ENCODE results near the gene P2RY12.

The P2RY12 gene

DNA sequence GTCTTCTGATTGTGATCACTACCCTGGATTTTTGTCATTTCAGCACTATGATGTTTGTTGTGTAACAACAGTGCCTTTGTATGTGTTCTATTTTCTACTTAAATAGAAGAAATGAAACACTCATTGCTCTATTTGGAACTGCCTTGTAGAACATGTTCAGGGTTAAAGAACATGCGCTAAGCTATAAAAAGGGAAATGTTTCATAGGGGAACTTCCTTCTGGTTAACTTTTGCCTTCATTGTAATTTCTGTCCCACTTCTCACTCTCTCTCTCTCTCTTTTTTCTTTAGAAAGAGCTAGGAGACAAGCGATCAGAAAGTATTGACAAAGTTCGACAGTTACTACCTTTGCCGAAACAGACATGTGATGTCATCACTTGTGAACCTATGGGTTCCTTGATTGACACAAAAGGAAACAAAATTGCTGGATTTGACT is at the start of gene P2RY12:
P2RY12 (minus strand) TSS at position 13 of the 434 bp plus-strand sequence. CDS start 45,908 bp downstream, outside the sequence.
- Histone ChIP-seq H3K36me3 (ENCODE audit: control insufficient read depth in 1 of 2, insufficient read depth in 2 of 2, low read length in 2 of 2) (no peaks in the 10 kb centered on the region), H3K4me3 (ENCODE audit: low read depth in 1 of 2, low read length in 2 of 2) (peak within 1 kb of the TSS; percentile 31 to 35), H3K27me3 (ENCODE audit: control insufficient read depth in 1 of 2, insufficient read depth in 2 of 2, low read length in 2 of 2) (no peaks in the 10 kb centered on the region), H3K27ac (ENCODE audit: low read depth, low read length) (no peak within 1 kb of the TSS), H3K9me3 (ENCODE audit: control insufficient read depth in 1 of 2, low read length in 2 of 2) (no peaks in the 10 kb centered on the region), H3K9ac (ENCODE audit: low read depth in 1 of 2, low read length in 2 of 2) (no peak within 1 kb of the TSS), H3K4me1 (ENCODE audit: control insufficient read depth in 1 of 2, insufficient read depth in 2 of 2, low read length in 2 of 2) (peaks cover 16 to 31% of the 10 kb centered on the region in 2 donors)

DNA sequence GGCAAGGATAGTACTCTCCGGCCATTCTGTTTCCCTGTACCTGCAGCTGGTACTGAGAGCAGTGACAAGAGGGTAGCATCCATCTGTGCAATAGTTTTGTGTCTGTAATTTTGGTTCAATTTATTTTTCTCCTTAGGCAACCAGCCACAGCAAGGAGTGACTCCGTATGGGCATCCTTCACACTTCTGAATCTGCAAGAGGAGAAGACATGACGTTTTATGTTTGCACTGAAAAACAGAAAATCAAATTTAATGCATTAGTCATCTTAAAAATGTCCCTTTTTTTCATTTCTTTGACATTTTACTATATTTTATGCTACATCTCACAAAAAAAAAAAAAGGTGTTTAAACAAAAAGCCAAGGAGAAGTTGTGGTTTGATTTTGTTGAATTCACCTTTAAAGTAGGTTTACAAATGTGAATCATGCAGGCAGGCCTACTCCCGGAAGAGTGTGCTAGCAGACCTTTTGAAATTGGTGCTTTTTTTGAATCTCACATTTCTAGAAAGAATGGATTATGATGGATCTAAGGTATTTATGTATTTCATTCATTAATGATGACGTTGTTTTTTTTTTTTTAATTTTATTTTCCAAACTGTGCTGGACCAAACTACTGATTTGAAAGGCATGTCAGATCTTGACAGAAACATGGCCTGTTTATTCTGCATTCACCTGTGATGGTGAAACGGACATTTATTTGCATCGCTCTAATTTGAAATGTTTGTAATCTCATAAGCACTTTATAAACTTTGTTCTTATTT is 48.2 kb upstream of the P2RY12 start:
- H3K27ac ChIP-seq (ENCODE audit: low read depth, low read length) = no peak overlapping the region
- no peaks in the 10 kb centered on the region for H3K4me1 ChIP-seq (ENCODE audit: control insufficient read depth in 1 of 2, insufficient read depth in 2 of 2, low read length in 2 of 2)
- H3K4me3 ChIP-seq (ENCODE audit: low read depth in 1 of 2, low read length in 2 of 2) = no peak overlapping the region
- no peaks in the 10 kb centered on the region for H3K9me3 ChIP-seq (ENCODE audit: control insufficient read depth in 1 of 2, low read length in 2 of 2)
- H3K27me3 ChIP-seq (ENCODE audit: control insufficient read depth in 1 of 2, insufficient read depth in 2 of 2, low read length in 2 of 2) = no peaks in the 10 kb centered on the region
- no peak overlapping the region for H3K9ac ChIP-seq (ENCODE audit: low read depth in 1 of 2, low read length in 2 of 2)
- no peaks in the 10 kb centered on the region for H3K36me3 ChIP-seq (ENCODE audit: control insufficient read depth in 1 of 2, insufficient read depth in 2 of 2, low read length in 2 of 2)

DNA sequence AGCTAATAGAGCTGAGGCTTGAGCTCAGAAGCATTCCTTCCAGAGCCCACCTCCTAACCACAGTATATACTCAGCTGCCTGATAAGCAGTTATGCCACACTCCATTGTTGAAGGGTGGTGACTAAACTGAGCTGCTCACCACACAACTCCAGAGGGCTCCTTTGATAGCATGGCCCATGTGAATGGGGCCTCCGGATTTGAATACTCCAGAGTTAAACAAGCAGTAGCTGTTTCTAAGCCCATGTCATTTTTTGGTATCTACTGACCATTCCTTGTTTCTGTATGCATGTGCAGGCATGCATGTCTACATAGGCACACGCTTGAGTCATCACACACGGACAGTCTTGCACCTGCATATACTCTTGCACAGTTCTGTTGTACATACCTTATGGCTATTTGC is 47.4 kb upstream of the P2RY12 start:
- no peak overlapping the region for H3K9ac ChIP-seq (ENCODE audit: low read depth in 1 of 2, low read length in 2 of 2)
- no peaks in the 10 kb centered on the region for H3K9me3 ChIP-seq (ENCODE audit: control insufficient read depth in 1 of 2, low read length in 2 of 2)
- H3K27ac ChIP-seq (ENCODE audit: low read depth, low read length) = no peak overlapping the region
- H3K27me3 ChIP-seq (ENCODE audit: control insufficient read depth in 1 of 2, insufficient read depth in 2 of 2, low read length in 2 of 2) = no peaks in the 10 kb centered on the region
- H3K4me1 ChIP-seq (ENCODE audit: control insufficient read depth in 1 of 2, insufficient read depth in 2 of 2, low read length in 2 of 2) = no peaks in the 10 kb centered on the region
- H3K36me3 ChIP-seq (ENCODE audit: control insufficient read depth in 1 of 2, insufficient read depth in 2 of 2, low read length in 2 of 2) = no peaks in the 10 kb centered on the region
- no peak overlapping the region for H3K4me3 ChIP-seq (ENCODE audit: low read depth in 1 of 2, low read length in 2 of 2)

DNA sequence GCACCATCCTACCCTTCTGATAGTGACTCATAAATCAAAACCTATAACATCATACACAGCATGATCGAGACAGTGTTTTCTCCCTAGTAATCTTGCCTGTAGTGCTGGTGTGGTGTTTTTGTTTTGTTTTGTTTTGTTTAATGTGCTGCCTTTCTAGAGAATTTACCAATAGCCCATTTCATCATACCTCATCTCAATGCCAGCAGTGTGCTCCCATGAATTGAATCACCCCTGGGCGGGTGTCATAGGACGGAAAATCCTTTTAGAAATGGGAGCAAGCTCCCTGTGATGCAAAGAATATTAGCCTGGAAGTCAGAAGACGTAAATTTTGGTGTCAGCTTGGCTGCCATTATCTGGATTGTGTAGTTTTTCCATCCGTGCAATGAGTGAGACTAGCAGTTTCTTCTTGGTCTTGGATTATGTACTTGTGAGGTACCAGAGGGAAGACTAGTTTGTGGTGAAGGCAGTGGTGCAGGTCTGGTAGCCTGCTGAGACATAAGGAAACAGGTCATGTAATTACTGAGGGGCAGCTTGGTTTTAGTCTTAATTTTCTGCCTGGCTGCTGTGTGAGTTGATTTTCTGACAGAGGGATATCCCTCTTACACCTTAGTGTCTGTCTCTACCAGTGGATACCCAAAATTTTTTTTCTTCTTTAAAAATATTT is 46.4 kb upstream of the P2RY12 start:
- Histone ChIP-seq H3K36me3 (ENCODE audit: control insufficient read depth in 1 of 2, insufficient read depth in 2 of 2, low read length in 2 of 2) (no peaks in the 10 kb centered on the region), H3K27me3 (ENCODE audit: control insufficient read depth in 1 of 2, insufficient read depth in 2 of 2, low read length in 2 of 2) (no peaks in the 10 kb centered on the region), H3K27ac (ENCODE audit: low read depth, low read length) (no peak overlapping the region), H3K9me3 (ENCODE audit: control insufficient read depth in 1 of 2, low read length in 2 of 2) (no peaks in the 10 kb centered on the region), H3K4me1 (ENCODE audit: control insufficient read depth in 1 of 2, insufficient read depth in 2 of 2, low read length in 2 of 2) (no peaks in the 10 kb centered on the region), H3K4me3 (ENCODE audit: low read depth in 1 of 2, low read length in 2 of 2) (no peak overlapping the region), H3K9ac (ENCODE audit: low read depth in 1 of 2, low read length in 2 of 2) (no peak overlapping the region)

DNA sequence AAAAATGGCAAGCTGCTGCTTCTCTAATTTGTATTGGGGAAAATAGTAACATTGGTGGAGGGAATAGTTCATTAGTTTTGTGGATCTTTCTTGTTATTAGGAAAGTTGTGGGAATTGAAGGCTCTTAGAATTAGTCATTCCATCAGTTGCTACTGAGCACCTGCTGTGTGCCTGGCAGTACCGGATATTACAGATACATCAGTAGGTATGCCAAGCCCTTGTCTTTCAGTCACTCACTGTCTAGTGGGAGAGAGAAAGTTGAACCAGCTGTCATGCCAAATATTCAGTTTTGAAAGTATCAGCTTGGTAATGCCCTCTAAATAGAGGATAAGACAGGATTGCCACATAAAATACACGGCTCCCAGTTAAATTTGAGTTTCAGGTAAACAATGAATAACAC is 43.8 kb upstream of the P2RY12 start:
- Histone ChIP-seq H3K27ac (ENCODE audit: low read depth, low read length) (no peak overlapping the region), H3K4me3 (ENCODE audit: low read depth in 1 of 2, low read length in 2 of 2) (no peak overlapping the region), H3K9me3 (ENCODE audit: control insufficient read depth in 1 of 2, low read length in 2 of 2) (no peaks in the 10 kb centered on the region), H3K27me3 (ENCODE audit: control insufficient read depth in 1 of 2, insufficient read depth in 2 of 2, low read length in 2 of 2) (no peaks in the 10 kb centered on the region), H3K36me3 (ENCODE audit: control insufficient read depth in 1 of 2, insufficient read depth in 2 of 2, low read length in 2 of 2) (no peaks in the 10 kb centered on the region), H3K4me1 (ENCODE audit: control insufficient read depth in 1 of 2, insufficient read depth in 2 of 2, low read length in 2 of 2) (no peaks in the 10 kb centered on the region), H3K9ac (ENCODE audit: low read depth in 1 of 2, low read length in 2 of 2) (no peak overlapping the region)

DNA sequence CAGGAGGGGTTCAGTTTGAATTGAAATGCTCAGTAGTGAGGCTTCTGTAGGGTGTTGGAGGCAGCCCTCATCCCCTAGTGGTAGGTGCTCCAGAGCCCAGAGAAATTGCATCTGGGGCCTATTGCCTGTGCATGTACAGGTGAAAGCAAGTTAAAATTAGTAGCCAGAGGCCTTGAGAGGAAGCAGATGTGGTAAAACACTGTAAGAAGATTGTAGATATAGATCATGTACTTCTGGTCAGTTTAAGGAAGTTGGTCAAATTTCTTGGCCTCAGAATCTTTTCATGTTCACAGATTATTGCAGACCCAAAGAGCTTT is 41.7 kb upstream of the P2RY12 start:
- H3K27ac ChIP-seq (ENCODE audit: low read depth, low read length) = no peak overlapping the region
- no peaks in the 10 kb centered on the region for H3K27me3 ChIP-seq (ENCODE audit: control insufficient read depth in 1 of 2, insufficient read depth in 2 of 2, low read length in 2 of 2)
- no peaks in the 10 kb centered on the region for H3K4me1 ChIP-seq (ENCODE audit: control insufficient read depth in 1 of 2, insufficient read depth in 2 of 2, low read length in 2 of 2)
- no peaks in the 10 kb centered on the region for H3K9me3 ChIP-seq (ENCODE audit: control insufficient read depth in 1 of 2, low read length in 2 of 2)
- no peak overlapping the region for H3K9ac ChIP-seq (ENCODE audit: low read depth in 1 of 2, low read length in 2 of 2)
- H3K36me3 ChIP-seq (ENCODE audit: control insufficient read depth in 1 of 2, insufficient read depth in 2 of 2, low read length in 2 of 2) = no peaks in the 10 kb centered on the region
- H3K4me3 ChIP-seq (ENCODE audit: low read depth in 1 of 2, low read length in 2 of 2) = no peak overlapping the region

DNA sequence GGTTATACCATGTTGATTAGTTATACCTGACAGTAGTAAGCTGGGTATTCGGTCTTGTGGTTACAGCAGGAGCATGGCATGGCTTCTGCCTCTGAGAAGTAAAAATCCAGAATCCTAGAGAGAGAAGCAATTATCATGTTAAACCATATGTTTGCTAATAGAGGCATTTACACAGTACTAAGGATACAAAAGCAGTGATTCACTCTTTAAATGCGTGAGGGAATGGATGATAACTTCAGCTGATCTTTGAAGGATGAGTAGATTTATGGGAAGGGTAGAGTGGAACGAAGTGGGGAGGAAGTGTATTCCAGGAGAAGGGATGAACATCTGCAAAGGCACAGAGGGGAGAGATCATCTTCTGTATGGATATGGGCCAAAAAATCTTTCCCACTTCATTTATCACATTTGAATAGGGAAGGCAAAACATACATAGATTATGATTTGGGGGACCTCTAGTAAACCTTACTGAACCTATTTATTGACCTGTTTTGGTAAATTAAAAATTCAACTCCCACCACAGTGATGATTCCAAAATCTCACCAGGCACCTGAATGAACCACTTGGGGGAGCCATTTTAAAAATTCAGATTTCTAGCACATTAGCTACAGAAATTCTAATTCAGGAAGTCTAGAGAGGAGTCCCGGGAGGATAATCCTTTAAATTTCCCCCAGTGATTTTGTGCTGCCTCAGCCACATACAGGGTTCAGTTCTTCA is 41.2 kb upstream of the P2RY12 start:
- no peaks in the 10 kb centered on the region for H3K36me3 ChIP-seq (ENCODE audit: control insufficient read depth in 1 of 2, insufficient read depth in 2 of 2, low read length in 2 of 2)
- H3K27me3 ChIP-seq (ENCODE audit: control insufficient read depth in 1 of 2, insufficient read depth in 2 of 2, low read length in 2 of 2) = no peaks in the 10 kb centered on the region
- no peak overlapping the region for H3K27ac ChIP-seq (ENCODE audit: low read depth, low read length)
- H3K9ac ChIP-seq (ENCODE audit: low read depth in 1 of 2, low read length in 2 of 2) = no peak overlapping the region
- no peaks in the 10 kb centered on the region for H3K4me1 ChIP-seq (ENCODE audit: control insufficient read depth in 1 of 2, insufficient read depth in 2 of 2, low read length in 2 of 2)
- H3K9me3 ChIP-seq (ENCODE audit: control insufficient read depth in 1 of 2, low read length in 2 of 2) = no peaks in the 10 kb centered on the region
- no peak overlapping the region for H3K4me3 ChIP-seq (ENCODE audit: low read depth in 1 of 2, low read length in 2 of 2)

DNA sequence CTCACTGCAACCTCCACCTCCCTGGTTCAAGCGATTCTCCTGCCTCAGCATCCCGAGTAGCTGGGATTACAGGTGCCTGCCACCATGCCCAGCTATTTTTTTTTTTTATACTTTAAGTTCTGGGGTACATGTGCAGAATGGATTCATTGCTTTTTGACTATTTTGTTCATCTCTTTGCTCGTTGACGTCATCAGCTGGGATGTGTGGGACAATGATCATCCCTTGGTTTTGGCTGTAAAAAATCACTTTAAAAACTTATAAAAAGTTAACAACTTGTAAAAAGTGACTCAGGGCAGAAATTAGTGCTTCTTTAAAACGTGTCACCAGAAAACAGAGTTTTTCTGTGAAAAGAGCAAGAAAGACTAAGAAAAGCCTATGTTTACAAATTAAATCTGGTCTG is 38.5 kb upstream of the P2RY12 start:
- H3K9ac ChIP-seq (ENCODE audit: low read depth in 1 of 2, low read length in 2 of 2) = no peak overlapping the region
- no peak overlapping the region for H3K27ac ChIP-seq (ENCODE audit: low read depth, low read length)
- no peaks in the 10 kb centered on the region for H3K36me3 ChIP-seq (ENCODE audit: control insufficient read depth in 1 of 2, insufficient read depth in 2 of 2, low read length in 2 of 2)
- no peaks in the 10 kb centered on the region for H3K4me1 ChIP-seq (ENCODE audit: control insufficient read depth in 1 of 2, insufficient read depth in 2 of 2, low read length in 2 of 2)
- H3K9me3 ChIP-seq (ENCODE audit: control insufficient read depth in 1 of 2, low read length in 2 of 2) = no peaks in the 10 kb centered on the region
- H3K27me3 ChIP-seq (ENCODE audit: control insufficient read depth in 1 of 2, insufficient read depth in 2 of 2, low read length in 2 of 2) = no peaks in the 10 kb centered on the region
- no peak overlapping the region for H3K4me3 ChIP-seq (ENCODE audit: low read depth in 1 of 2, low read length in 2 of 2)

DNA sequence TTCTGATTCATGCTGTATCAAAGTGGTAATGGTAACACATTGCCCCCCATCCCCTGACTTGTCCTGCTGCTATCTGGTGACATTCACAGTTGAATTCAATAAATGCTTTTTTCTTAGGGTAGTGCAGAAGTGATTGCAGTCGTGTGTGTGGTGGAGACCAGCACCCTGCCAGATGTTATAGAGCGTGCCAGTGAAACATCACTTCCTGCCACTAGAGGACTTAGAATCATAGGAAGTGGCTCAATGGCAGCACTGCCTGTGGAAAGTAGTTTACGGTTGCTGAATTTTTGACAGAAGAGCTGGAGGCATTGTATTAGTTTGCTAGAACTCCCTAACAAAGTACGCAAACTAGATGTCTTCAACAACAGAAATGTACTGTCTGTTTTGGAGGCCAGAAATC is 37.4 kb upstream of the P2RY12 start:
- H3K27me3 ChIP-seq (ENCODE audit: control insufficient read depth in 1 of 2, insufficient read depth in 2 of 2, low read length in 2 of 2) = no peaks in the 10 kb centered on the region
- no peaks in the 10 kb centered on the region for H3K36me3 ChIP-seq (ENCODE audit: control insufficient read depth in 1 of 2, insufficient read depth in 2 of 2, low read length in 2 of 2)
- H3K9me3 ChIP-seq (ENCODE audit: control insufficient read depth in 1 of 2, low read length in 2 of 2) = no peaks in the 10 kb centered on the region
- H3K4me3 ChIP-seq (ENCODE audit: low read depth in 1 of 2, low read length in 2 of 2) = no peak overlapping the region
- no peak overlapping the region for H3K9ac ChIP-seq (ENCODE audit: low read depth in 1 of 2, low read length in 2 of 2)
- no peak overlapping the region for H3K27ac ChIP-seq (ENCODE audit: low read depth, low read length)
- no peaks in the 10 kb centered on the region for H3K4me1 ChIP-seq (ENCODE audit: control insufficient read depth in 1 of 2, insufficient read depth in 2 of 2, low read length in 2 of 2)

DNA sequence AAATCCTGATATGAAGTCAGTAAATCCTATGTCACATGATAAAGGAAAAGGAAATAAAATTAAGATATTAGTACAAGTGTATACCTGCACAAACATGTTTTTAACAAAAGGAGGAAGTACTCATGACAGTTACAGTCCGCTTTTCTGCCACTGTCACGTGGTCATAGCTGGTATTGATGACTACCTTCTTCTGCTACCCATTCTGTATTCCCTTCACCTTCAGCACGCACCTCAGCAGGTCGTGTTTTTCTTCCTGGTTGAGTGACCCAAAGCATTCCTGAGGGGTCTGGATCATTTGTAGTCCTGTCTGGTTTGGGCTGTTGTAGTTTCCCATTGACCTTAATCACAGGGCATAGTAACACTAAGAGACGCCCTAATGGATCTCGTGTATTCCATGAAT is 35.3 kb upstream of the P2RY12 start:
- Histone ChIP-seq H3K27ac (ENCODE audit: low read depth, low read length) (no peak overlapping the region), H3K4me3 (ENCODE audit: low read depth in 1 of 2, low read length in 2 of 2) (no peak overlapping the region), H3K9ac (ENCODE audit: low read depth in 1 of 2, low read length in 2 of 2) (no peak overlapping the region), H3K36me3 (ENCODE audit: control insufficient read depth in 1 of 2, insufficient read depth in 2 of 2, low read length in 2 of 2) (no peaks in the 10 kb centered on the region), H3K27me3 (ENCODE audit: control insufficient read depth in 1 of 2, insufficient read depth in 2 of 2, low read length in 2 of 2) (no peaks in the 10 kb centered on the region), H3K9me3 (ENCODE audit: control insufficient read depth in 1 of 2, low read length in 2 of 2) (no peaks in the 10 kb centered on the region), H3K4me1 (ENCODE audit: control insufficient read depth in 1 of 2, insufficient read depth in 2 of 2, low read length in 2 of 2) (no peaks in the 10 kb centered on the region)

All from duodenal mucosa (tissue), 2 donors.